NCI-H526 treated with DMSO at 0.1 percent for 48 hours (cell line): Measurements from ENCODE around the gene RCOR3.
A peak's percentile ranks its signal among the peaks of the same experiment; 100 is the strongest.

Experiments
- DNase-seq: peaks from one replicate; lab custom pipeline; 2025; lab: John Stamatoyannopoulos, UW

The RCOR3 gene

DNA sequence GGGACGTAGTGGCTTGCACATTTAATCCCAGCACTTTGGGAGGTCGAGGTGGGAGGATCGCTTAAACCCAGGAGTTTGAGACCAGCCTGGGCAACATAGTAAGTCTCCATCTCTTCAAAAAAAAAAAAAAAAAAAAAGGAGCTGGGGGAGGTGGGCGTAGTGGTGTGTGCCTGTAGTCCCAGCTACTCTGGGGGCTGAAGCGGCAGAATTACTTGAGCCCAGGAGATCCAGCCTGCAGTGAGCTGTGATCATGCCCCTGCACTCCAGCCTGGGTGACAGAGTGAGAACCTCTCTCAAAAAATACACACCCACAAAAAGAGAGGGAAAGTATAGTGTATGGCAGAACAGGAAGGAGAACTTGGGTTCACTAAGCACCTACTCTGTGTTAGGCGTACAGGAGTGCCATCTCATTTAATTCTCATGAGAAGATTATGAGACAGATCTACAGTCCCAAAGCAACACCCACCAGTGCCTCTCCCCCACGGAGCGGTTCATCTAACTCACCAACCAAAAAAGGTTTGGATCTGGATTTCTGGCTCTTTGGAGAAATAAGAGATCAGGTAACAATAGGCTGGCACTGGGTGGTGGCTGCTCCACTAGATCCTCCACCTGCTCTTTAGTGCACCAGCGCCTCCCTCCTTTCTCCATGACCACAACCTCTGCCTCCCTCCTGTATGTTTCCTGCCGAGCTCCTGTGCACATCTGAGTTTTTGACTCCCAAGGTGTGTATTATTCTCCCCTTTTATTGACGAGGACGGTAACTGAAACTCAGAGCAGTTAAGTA, 66.0 kb downstream of the RCOR3 start:
- no peak for DNase-seq

DNA sequence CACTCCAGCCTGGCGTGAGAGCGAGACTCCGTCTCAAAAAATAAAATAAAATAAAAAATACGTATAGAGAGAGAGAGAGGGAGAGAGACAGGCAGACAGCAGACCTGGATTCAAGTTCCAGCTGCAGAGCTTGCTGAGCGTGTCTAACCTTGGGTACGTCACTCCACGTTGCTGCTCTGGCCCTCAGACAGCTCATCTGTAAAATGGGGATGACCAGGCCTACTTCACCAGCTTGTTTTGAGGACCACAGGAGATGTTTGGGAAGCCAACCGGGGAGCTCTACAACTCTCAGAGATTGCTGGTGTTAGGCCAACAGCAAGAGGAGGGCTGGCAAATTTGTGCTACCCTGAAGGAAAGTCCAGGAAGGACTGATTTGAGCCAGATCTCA, 67.0 kb downstream of the RCOR3 start:
- DNase-seq: no peak

DNA sequence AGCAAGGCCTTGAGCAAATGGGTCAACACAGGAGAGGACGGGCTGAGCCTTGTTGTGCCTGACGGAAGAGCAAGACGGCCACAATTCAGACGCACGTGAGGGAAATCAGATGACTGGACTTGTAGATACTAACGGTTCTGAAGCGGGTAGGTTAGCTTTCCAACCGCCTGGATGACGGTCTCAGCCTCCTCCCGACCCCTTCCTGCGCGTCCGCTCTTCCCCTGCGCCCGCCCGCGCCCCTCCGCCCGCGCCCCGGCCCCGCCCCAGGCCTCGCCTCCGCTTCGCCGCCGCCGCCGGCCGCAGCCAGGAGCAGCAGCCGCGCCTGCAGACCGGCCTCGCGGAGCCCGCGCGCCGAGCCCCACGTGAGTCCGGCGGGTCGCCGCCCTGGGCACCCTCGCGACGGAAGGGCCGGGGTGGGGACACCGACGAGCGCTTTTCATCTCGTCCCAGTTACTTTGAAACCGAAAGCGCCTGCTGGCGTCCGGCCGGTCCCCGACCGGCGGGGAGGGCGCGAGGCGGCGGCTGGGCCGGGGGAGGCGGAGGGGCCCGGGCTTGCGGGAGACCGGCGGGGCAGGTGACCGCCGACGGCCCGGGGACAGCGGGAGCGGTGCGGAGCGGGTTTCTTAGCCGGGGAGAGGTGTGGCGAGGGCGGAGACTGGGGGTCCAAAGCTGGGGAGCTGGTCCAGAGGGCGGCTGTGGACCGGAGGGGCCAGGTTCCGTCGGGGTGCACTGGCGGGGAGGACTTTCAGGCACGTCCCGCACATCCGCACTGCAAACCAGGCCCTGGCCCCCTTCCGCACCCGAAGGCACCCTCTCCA, 67.6 kb downstream of the RCOR3 start, which contains the start of gene TRAF5:
TSS of gene TRAF5 (plus strand) at position 306 of the 818 bp plus-strand sequence. CDS start 26,407 bp downstream, outside the sequence.
- DNase-seq: peak; percentile 20

DNA sequence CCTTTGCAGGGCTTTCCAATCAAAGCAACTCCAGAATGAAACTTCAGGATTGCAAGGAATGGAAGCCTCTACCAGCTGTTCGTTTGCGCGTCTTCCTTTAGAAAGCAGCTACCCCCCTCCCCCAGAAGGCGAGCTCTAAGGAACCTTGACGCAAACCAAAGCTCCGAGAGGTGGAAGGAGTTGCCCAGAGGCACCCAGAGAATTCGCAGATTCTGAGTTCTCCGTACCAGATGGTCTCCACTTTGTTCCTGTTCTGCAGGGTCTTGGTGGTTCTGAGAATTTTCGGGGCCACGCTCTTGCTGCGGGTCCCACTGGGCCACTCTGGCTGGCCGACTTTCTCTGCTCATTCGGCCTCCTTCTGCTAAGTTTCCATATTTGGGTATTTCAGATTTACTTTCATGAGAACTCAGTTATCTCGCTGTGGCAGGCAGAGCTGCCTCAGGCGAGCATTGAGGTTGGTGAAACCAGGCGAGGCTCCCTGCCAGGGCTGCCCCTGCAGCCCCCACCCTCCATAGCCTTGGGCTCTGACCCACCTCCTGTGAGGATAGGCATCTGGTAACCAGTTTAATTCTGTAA, 68.3 kb downstream of the RCOR3 start:
- DNase-seq: no peak

DNA sequence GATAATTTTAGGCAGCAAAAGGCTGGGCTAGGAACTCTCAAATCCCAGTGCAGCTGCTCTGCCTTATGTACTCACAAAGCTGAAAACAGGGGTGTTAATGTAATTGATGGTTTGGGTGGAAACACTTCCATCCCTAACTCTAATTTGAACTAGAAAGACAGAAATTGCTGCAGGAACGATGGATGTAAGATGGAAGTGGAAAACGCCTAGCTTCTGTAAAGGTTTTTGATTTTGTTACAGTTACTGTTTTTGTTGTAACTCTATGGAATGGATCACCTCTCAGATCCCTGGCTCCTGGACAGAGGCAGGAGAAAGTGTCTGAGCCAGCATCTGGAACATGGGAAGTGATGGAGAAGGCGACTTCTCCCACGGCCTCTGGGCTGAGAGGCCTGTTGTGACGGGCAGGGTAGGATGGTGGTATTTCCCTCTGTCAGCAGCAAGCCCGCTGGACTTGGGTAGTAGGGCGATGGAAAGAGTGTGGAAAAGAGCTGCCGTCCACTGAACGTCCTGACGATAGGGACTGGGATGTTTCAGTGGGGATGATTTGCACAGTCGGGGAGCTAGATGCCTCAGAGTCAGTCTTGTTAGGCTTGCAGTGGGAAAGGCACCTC, 69.0 kb downstream of the RCOR3 start:
- no peak for DNase-seq

DNA sequence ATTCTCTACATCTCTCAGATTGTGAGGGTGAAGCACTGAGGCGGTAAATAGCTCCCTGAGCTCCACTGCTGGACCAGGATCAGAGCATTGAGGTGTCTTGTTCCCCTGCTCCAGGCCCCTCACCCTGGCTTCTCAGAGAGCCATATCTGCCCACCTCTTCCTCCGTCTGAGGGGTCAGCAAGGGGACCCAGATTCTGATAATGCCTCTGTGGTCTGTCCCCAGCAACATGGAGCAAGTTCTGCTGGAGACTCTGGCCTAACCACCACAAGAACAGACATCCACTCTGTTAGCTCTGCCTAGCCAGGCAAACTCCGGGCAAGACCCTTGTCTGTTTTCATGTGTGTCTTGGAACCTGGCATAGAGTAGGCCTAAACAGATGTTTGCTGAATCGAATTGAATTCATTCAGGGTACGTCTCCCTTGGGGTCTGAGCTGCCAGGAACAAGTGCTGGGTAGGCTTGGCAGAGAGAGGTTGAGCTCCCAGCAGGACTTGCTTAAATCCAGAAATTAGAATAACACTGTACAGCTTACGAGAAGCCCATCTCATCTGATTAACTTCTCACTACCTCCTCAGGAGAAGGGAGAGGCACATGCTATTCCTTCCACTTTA, 69.8 kb downstream of the RCOR3 start:
- DNase-seq: no peak

DNA sequence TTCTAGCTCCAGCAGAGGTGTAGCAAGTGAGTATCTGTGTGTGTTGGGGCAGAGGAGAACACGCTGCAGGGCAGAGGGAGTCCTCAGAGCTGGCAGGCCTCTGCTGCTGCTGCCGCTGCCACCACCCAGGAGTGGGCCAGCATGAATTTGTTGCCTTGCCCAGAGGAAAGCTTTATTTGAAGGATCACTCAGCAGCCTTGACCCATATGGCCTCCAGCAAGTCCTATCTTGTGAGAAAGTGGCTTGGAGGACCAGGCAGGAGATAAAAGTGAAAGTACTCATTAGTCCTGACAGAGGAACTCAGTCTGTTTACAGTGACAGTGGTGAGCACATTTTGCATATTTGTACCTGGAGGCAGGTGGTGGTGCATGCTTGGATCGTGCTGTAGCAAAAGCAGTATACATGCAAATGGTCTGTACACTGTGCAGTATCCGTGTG, 70.6 kb downstream of the RCOR3 start:
- DNase-seq: peak; percentile 93

DNA sequence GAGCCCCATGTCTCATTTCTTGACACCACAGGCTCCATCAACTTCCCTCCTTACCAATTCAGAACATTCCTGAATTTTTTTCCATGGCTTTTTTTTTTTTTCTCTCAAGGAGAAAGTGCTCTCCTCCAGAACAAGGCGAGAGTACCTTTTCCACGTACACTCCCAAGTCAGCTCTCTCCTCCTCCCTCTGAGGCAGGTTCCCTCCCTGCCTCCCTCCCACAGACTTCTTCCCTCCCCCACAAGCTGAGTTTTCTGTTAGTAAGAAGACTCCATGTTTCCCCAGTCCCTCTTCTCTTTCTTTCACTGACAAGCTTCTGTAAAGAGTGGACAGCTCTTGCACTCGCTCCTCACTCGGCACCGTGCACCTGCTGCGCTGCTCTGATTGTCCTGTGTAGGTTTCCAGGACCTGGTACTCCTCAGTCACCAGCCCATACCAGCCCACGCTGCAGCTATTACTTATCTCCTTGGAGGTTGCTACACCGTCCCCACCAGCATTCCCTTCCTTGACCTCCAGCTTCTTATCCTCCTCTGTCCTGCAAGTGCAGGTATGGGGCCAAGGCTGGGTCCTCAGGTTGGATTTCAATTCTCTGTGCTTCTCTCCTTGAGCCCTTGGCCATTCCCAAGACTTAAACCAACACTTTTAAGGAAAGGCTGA, 71.2 kb downstream of the RCOR3 start:
- no peak for DNase-seq

DNA sequence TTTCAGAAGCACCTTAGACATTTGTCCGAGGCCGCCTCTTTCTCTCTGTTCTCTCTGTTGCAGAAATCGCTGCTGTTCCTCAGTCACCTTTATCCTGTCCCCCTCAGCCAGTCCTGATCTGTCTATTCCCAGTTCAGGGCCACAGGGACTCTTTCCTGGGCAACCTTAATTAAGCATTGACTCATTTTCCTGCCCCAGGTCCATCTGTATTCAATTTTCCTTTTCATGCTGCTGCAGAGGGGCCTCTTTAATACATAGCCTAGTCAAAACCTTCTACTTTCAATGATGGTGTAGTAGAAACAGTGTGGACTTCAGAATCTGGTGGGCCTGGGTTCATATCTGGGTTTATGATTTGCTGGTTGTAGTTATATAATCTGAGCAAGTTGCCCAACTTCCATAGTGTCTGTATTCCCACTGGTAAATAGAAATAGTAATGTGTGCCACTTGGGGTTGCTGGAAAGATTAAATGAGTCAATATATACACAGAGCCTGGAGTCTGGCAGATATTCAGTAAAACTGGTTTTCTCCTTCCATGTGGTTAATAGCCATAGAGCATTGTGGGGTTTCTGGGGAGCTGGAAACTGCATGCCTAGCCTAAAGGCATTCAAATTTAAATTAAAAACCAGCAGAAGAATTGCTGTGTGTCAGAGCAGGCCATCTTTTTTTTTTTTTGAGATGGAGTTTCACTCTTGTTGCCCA, 72.0 kb downstream of the RCOR3 start:
- no peak for DNase-seq

DNA sequence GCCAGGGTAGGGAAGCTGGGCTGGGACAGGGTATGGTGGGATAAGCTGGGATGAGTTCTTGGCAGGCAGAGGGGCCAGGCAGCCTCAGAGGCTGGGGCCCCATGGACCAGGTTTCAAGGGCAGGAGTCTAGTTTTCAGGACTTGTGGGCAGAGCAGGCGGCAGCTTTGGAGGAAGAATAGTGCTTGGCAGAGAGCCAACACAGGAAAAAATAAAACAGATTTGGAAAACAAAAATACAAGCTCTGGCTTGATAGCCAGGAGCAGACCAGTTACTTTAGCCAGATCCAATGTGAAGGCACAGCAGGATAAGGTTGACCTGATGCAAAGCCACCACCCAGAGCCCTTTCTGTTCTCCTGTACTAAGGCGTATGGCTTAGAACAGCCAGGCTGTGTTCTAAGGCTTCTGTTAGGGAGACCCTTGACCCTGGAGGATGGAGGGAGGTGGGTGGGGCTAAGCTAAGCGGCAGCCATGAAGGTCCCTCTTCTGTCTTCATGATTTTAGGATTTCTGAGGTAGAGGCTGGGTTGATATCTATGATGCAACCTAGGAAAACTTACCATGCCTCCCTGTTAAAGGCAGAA, 73.0 kb downstream of the RCOR3 start:
- DNase-seq: no peak

DNA sequence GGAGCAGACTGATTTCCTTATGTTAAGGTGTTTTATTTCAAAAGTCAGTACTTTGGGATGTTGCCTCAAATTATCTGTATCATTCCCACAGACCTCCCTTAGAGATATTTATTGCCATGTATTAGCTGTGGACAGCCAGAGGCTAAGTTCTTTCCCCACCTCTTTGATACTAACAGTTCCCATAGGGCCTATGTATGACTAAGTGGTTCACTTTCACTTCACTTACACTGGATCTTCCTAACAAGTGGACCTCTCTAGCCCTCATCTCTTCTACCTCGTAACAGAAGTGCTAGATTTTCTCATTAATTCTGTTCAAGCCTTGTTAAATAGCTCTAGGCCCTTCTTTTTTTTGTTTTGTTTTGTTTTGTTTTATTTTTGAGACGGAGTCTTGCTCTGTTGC, 73.7 kb downstream of the RCOR3 start:
- no peak for DNase-seq

DNA sequence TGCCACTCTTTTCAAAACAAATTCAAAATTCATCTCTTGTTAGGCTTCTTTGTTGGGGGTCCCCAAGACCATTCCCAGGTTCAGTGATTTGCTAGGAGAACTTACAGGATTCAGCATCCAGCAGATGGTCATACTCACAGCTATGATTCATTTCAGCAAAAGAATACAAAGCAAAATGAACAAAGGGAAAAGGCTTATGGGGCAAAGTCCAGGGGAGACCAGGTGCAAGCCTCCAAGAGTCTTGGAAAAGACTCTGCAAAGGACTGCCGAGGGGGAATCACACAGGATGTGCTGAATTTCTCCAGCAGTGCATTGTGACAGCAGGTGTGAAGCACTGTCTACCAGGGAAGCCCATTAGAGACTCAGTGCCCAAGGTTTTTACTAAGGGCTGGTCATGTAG, 74.7 kb downstream of the RCOR3 start:
- no peak for DNase-seq

DNA sequence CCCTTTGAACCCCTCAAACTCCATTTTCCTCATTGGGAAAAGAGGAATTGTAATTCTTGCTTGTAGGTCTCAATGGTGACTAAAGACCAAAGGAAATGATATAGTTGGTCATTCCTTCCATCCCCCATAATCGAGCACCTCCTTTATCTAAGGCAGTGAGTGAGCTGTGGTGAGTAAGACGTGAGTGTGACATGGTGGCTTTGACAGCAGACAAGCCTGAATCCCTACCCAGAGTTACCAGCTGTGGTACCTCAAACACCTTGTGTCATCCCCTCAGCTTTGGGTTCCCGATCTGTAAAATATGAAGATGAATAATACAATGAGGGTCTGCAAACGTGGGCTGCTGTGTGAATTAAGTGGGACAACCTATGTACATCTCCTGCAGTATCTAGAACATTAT, 75.8 kb downstream of the RCOR3 start:
- DNase-seq: no peak

DNA sequence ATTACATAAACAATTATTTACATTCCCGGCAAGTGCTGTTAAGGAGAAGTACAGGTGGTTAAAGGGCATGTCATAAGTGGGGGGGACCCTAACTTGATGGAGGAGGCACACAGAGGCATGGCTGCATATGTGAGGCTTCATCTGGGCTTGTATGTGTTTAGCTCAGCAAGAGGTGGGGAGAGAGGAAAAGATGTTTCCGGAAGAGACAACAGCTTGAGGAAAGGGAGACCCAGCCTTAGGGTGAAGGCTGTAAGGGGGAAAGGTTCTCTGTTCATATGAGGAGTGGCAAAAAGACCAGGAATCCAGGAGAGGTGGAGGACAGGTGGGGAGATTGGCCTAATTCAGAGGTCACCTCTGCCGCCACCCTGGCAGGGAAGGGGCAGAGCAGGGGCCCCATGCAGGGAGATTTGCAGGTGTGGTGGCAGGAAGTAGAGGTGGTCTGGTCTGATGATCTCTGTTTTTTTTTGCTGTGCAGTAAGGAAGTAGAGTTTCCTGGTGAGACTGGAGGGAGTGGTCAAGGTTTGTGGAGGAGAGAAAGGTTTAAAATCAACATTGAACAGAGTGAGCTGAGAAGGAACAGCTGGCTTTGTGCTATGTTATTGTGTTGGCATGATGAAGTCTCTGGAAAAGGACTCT, 76.5 kb downstream of the RCOR3 start:
- DNase-seq: no peak

DNA sequence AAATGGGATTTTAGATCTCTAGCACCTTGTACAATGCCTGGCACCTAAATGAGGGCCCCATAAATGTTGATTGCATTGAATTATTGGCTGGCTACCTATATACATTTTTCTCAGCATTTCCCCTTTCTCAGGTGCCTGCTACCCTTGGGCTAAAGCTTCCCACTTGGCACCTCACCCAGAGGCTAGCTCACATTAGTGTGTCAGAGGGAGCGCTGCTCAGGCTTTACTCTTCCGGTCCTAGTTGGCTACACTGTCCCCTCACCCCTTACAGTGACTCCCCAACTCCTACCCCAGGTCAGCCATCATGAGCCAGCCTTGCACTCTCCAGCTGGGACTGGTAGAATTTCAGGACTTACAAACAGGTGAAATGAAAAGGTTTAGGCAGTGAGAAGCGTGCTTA, 77.0 kb downstream of the RCOR3 start:
- DNase-seq: no peak

DNA sequence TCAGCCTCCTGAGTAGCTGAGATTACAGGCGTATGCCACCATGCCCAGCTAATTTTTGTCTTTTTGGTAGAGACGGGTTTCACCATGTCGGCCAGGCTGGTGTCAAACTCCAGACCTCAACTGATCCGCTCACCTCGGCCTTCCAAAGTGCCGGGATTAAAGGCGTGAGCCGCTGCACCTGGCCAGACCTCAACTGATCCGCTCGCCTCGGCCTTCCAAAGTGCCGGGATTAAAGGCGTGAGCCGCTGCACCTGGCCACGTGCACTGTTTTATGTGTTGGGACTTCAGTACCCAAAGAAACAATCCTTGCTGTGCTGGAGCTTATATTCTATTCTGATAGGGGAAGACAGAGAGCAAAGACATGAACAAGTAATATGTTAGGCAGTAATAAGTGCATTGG, 77.6 kb downstream of the RCOR3 start:
- no peak for DNase-seq

DNA sequence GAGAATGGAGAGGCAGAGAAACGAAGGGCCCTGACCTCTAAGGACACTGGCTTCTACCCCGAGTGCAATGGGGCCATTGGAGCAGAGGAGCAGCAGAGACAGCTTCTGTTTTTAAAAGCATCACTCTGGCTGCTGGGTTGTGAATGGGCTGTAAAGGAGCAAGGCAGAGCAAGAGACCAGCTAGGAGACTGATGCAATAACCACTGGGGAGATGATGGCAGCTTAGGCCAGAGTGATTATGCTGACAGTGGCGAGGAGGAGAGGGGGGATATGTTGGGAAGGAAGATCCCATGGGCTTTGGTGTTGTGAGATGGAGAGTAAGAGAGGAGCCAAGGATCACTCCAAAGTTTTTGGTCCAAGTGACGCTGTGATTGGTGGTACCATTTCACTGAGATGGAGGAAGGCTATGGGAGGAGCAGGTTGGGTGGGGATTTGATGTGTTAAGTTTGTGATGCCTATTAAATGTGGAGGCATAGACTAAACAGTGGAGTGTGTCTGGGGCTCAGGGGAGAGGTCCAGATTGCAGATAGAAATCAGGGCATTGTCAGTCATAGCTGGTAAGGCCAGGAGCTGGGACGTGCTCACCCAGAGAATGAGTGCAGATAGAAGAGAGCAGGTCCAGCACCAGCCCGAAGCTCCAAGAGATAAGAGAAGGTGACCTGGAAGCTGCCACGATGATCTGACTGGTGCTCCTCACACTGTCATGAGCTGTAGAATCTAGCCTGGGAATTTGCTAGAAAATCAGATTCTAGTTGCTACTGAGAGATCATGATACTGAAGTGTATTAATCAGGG, 78.5 kb downstream of the RCOR3 start:
- DNase-seq: no peak

DNA sequence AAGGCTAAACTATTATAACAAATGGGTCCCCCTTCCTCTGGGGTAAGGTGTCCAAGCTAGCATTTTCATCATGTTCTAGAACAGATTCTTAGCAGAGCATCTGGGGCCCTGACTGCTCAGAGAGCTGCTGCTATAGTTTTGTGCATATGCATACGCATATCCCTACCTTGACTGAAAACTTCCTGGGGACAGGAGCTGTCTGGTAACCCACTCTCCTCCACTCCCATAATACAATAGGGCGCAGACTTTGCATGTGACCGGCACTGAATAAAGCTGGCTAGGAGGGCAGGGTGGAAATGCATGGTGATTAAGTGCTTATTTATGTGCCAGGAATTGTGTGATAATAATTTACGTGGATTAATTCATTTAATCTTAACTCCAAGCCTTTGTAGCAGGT, 79.1 kb downstream of the RCOR3 start:
- DNase-seq: no peak

DNA sequence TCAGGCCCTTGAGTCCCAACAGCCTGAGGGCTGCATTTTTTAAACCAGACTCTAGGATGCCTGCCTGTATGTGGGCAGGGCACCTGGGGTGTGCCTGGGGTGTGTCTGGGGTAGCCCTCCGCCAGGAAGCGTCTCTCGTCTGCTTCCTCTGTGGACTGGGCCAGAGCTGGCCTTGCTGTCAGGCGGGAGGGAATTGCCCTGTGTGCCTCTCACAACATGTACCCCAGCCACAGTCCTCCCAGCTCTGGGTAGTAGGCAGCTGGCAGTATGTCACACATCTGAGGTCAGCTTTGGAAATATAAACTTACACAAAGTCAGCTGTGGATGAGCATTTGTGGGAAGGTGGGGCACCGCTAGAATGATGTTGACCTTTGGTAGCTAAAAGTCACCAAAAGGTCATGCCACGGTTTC, 80.5 kb downstream of the RCOR3 start:
- DNase-seq: no peak
